Measurements from ENCODE around the gene EYA2.

EYA2 gene

GRCh38 chr20:47097691-47098622, 203.3 kb downstream of the EYA2 start:
- Histone ChIP-seq H3K4me1 (ENCODE audit: control insufficient read depth, insufficient read depth, low read length) (no peaks in the 10 kb centered on the region), H3K9ac (ENCODE audit: low read depth, low read length) (no peak overlapping the region), H3K27me3 (ENCODE audit: control insufficient read depth, insufficient read depth, low read length) (no peaks in the 10 kb centered on the region), H3K9me3 (ENCODE audit: control insufficient read depth, insufficient read depth, low read length) (no peaks in the 10 kb centered on the region), H3K4me3 (ENCODE audit: low read depth, low read length) (no peak overlapping the region), H3K36me3 (ENCODE audit: control insufficient read depth, insufficient read depth, low read length) (no peaks in the 10 kb centered on the region)

- no peak overlapping the region for H3K4me3 ChIP-seq (ENCODE audit: low read depth, low read length)
- no peak overlapping the region for H3K9ac ChIP-seq (ENCODE audit: low read depth, low read length)
- H3K4me1 ChIP-seq (ENCODE audit: control insufficient read depth, insufficient read depth, low read length), result no peaks in the 10 kb centered on the region
- H3K36me3 ChIP-seq (ENCODE audit: control insufficient read depth, insufficient read depth, low read length), result no peaks in the 10 kb centered on the region
- H3K9me3 ChIP-seq (ENCODE audit: control insufficient read depth, insufficient read depth, low read length), result no peaks in the 10 kb centered on the region
- no peaks in the 10 kb centered on the region for H3K27me3 ChIP-seq (ENCODE audit: control insufficient read depth, insufficient read depth, low read length)
These were observed 204.4 kb downstream of the EYA2 start for GRCh38 chr20:47099093-47099492.

- H3K36me3 ChIP-seq (ENCODE audit: control insufficient read depth, insufficient read depth, low read length), result no peaks in the 10 kb centered on the region
- H3K9ac ChIP-seq (ENCODE audit: low read depth, low read length), result no peak overlapping the region
- no peaks in the 10 kb centered on the region for H3K4me1 ChIP-seq (ENCODE audit: control insufficient read depth, insufficient read depth, low read length)
- H3K9me3 ChIP-seq (ENCODE audit: control insufficient read depth, insufficient read depth, low read length), result no peaks in the 10 kb centered on the region
- H3K4me3 ChIP-seq (ENCODE audit: low read depth, low read length), result no peak overlapping the region
- H3K27me3 ChIP-seq (ENCODE audit: control insufficient read depth, insufficient read depth, low read length), result no peaks in the 10 kb centered on the region
These were observed 205.3 kb downstream of the EYA2 start for GRCh38 chr20:47099825-47100441.

DNA sequence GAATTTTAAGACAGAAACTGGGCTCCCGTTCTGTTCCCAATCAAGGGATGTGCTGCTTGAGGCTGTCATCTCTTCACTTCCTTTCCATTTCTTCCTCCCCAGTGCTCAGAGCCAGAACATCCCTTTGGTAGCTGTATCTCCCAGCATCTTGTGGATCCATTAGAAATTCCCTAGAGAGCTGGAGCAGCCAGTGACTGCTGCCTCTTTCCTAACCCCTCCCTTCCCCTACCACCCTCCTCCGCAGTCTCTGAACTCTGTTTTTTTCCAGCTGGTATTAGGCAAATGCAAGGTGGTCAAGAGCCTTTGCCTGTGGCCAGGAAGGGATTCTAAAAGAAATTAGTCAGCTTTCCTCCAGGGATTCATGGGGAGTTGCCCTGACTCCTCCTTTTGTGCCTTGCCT, 208.0 kb downstream of the EYA2 start:
- Histone ChIP-seq H3K36me3 (ENCODE audit: control insufficient read depth, insufficient read depth, low read length) (no peaks in the 10 kb centered on the region), H3K4me3 (ENCODE audit: low read depth, low read length) (no peak overlapping the region), H3K9me3 (ENCODE audit: control insufficient read depth, insufficient read depth, low read length) (no peaks in the 10 kb centered on the region), H3K4me1 (ENCODE audit: control insufficient read depth, insufficient read depth, low read length) (no peaks in the 10 kb centered on the region), H3K9ac (ENCODE audit: low read depth, low read length) (no peak overlapping the region), H3K27me3 (ENCODE audit: control insufficient read depth, insufficient read depth, low read length) (no peaks in the 10 kb centered on the region)

- Histone ChIP-seq H3K36me3 (ENCODE audit: control insufficient read depth, insufficient read depth, low read length) (no peaks in the 10 kb centered on the region), H3K9me3 (ENCODE audit: control insufficient read depth, insufficient read depth, low read length) (no peaks in the 10 kb centered on the region), H3K27me3 (ENCODE audit: control insufficient read depth, insufficient read depth, low read length) (no peaks in the 10 kb centered on the region), H3K4me1 (ENCODE audit: control insufficient read depth, insufficient read depth, low read length) (no peaks in the 10 kb centered on the region), H3K4me3 (ENCODE audit: low read depth, low read length) (no peak overlapping the region), H3K9ac (ENCODE audit: low read depth, low read length) (no peak overlapping the region)
These were observed 212.1 kb downstream of the EYA2 start for GRCh38 chr20:47106786-47107185.

DNA sequence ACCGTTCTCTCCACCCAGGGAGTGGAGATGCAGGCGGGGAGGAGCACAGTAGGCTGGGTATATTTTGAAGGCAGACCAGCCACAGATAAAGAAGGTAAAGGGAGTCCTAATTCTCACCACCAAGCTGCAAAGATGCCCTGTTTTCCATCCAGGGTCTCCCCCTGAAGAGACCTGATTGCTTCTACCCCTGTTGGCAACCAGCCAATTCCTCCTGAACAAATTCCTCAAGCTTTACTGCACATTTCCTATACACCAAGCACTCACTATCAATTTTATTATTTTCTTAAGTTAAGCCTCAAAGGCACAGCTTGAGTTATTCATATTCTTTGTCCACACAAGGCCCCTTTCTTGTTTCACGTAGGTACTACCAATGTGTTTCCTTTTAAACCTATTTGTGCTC, 214.4 kb downstream of the EYA2 start:
- H3K27me3 ChIP-seq (ENCODE audit: control insufficient read depth, insufficient read depth, low read length), result no peaks in the 10 kb centered on the region
- no peaks in the 10 kb centered on the region for H3K36me3 ChIP-seq (ENCODE audit: control insufficient read depth, insufficient read depth, low read length)
- H3K4me3 ChIP-seq (ENCODE audit: low read depth, low read length), result no peak overlapping the region

DNA sequence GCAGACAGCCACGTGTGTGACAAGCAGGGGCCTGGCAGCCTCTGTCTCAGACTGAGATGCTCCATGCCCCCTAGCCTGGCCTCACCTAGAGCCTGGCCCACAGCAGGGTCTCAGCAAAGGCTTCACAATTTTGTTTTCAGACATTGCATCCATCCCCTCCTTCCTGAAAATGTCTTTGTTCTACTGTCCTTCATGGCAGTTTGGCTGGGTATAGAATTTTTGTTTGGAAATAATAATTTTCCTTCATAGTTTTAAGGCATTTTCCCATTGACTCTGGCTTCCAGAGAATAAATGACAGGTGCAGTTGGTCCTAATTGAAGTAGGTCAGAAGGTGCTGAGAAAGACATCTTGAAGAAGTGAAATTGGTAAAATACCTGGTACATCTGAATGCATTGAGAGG, 216.2 kb downstream of the EYA2 start:
- H3K36me3 ChIP-seq (ENCODE audit: control insufficient read depth, insufficient read depth, low read length), result no peaks in the 10 kb centered on the region
- no peaks in the 10 kb centered on the region for H3K9me3 ChIP-seq (ENCODE audit: control insufficient read depth, insufficient read depth, low read length)
- no peaks in the 10 kb centered on the region for H3K4me1 ChIP-seq (ENCODE audit: control insufficient read depth, insufficient read depth, low read length)
- no peaks in the 10 kb centered on the region for H3K27me3 ChIP-seq (ENCODE audit: control insufficient read depth, insufficient read depth, low read length)
- no peak overlapping the region for H3K9ac ChIP-seq (ENCODE audit: low read depth, low read length)
- no peak overlapping the region for H3K4me3 ChIP-seq (ENCODE audit: low read depth, low read length)

More for the DNA sequence above, 214.4 kb downstream of the EYA2 start:
- Histone ChIP-seq H3K9ac (ENCODE audit: low read depth, low read length) (no peak overlapping the region), H3K4me1 (ENCODE audit: control insufficient read depth, insufficient read depth, low read length) (no peaks in the 10 kb centered on the region), H3K9me3 (ENCODE audit: control insufficient read depth, insufficient read depth, low read length) (no peaks in the 10 kb centered on the region)

GRCh38 chr20:47111576-47111975, 216.9 kb downstream of the EYA2 start:
- no peak overlapping the region for H3K4me3 ChIP-seq (ENCODE audit: low read depth, low read length)
- H3K4me1 ChIP-seq (ENCODE audit: control insufficient read depth, insufficient read depth, low read length), result no peaks in the 10 kb centered on the region

DNA sequence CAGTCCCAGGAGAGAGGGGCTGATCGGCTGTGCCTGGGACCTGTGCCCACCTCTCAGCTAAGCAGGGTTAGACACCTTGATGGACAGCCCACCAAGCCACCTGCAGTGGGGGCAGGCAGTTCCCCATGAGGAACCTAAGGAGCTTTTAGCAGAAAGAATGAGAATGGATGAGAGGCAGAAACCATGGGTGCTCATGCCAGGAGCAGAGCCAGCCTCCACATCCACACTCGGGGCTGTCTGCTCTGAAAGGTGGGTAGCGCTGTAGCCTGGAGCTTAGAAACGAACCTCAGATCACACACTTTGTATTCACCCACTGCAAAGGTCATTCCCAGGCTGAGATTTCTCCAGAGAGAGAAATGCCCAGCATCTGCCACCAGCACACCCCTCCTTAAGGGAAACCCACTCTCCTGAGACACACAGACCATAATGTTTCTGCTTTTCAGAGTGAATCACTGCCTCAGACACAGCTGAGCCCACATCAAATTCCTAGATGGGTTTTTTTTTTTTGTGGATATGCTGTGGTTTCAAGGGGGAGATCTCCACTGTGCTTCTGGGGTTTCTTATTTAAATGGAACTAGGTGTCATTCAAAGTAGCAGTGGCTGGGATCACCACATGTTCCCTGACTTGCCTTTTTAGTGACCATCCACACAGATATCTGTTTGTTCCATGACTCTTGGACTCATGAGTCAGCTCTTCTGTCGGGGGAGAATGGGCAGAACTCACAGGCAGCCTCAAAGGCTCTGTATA, 218.9 kb downstream of the EYA2 start:
- no peaks in the 10 kb centered on the region for H3K9me3 ChIP-seq (ENCODE audit: control insufficient read depth, insufficient read depth, low read length)
- H3K9ac ChIP-seq (ENCODE audit: low read depth, low read length), result no peak overlapping the region
- peaks cover 9% of the 10 kb centered on the region for H3K4me1 ChIP-seq (ENCODE audit: control insufficient read depth, insufficient read depth, low read length)
- H3K27me3 ChIP-seq (ENCODE audit: control insufficient read depth, insufficient read depth, low read length), result no peaks in the 10 kb centered on the region
- no peaks in the 10 kb centered on the region for H3K36me3 ChIP-seq (ENCODE audit: control insufficient read depth, insufficient read depth, low read length)
- H3K4me3 ChIP-seq (ENCODE audit: low read depth, low read length), result no peak overlapping the region

More at GRCh38 chr20:47111576-47111975, 216.9 kb downstream of the EYA2 start:
- H3K36me3 ChIP-seq (ENCODE audit: control insufficient read depth, insufficient read depth, low read length), result no peaks in the 10 kb centered on the region
- no peaks in the 10 kb centered on the region for H3K27me3 ChIP-seq (ENCODE audit: control insufficient read depth, insufficient read depth, low read length)
- no peaks in the 10 kb centered on the region for H3K9me3 ChIP-seq (ENCODE audit: control insufficient read depth, insufficient read depth, low read length)
- no peak overlapping the region for H3K9ac ChIP-seq (ENCODE audit: low read depth, low read length)

GRCh38 chr20:47115694-47116093, 221.1 kb downstream of the EYA2 start:
- Histone ChIP-seq H3K4me1 (ENCODE audit: control insufficient read depth, insufficient read depth, low read length) (peaks cover 13% of the 10 kb centered on the region), H3K27me3 (ENCODE audit: control insufficient read depth, insufficient read depth, low read length) (no peaks in the 10 kb centered on the region), H3K9me3 (ENCODE audit: control insufficient read depth, insufficient read depth, low read length) (no peaks in the 10 kb centered on the region), H3K4me3 (ENCODE audit: low read depth, low read length) (no peak overlapping the region), H3K9ac (ENCODE audit: low read depth, low read length) (no peak overlapping the region), H3K36me3 (ENCODE audit: control insufficient read depth, insufficient read depth, low read length) (no peaks in the 10 kb centered on the region)

GRCh38 chr20:47117371-47117770, 222.7 kb downstream of the EYA2 start:
- H3K4me1 ChIP-seq (ENCODE audit: control insufficient read depth, insufficient read depth, low read length), result peaks cover 13% of the 10 kb centered on the region
- H3K9me3 ChIP-seq (ENCODE audit: control insufficient read depth, insufficient read depth, low read length), result no peaks in the 10 kb centered on the region
- no peaks in the 10 kb centered on the region for H3K27me3 ChIP-seq (ENCODE audit: control insufficient read depth, insufficient read depth, low read length)
- H3K9ac ChIP-seq (ENCODE audit: low read depth, low read length), result no peak overlapping the region
- no peaks in the 10 kb centered on the region for H3K36me3 ChIP-seq (ENCODE audit: control insufficient read depth, insufficient read depth, low read length)
- H3K4me3 ChIP-seq (ENCODE audit: low read depth, low read length), result no peak overlapping the region
